ENCODE results near the gene CHMP1B.
"Not testable (repeated sequence)": the region's sequence is repeated elsewhere in the genome, so short reads cannot be mapped to it uniquely, and the experiment has no call there.

The CHMP1B gene

GRCh38 chr18:11842562-11842961 is 8.7 kb upstream of the CHMP1B start:
- DNase-seq, result no peak

GRCh38 chr18:11844436-11844835 is 6.8 kb upstream of the CHMP1B start:
- no peak for DNase-seq

- no peak for DNase-seq
Measured at GRCh38 chr18:11845654-11846053, 5.6 kb upstream of the CHMP1B start.

GRCh38 chr18:11847811-11848210 is 3.4 kb upstream of the CHMP1B start:
- no peak for DNase-seq

- no peak for DNase-seq
Measured at GRCh38 chr18:11849279-11849678, 1.9 kb upstream of the CHMP1B start.

GRCh38 chr18:11849841-11850634 is 1.2 kb upstream of the CHMP1B start:
- DNase-seq, result peak; percentile 19

- DNase-seq, result peak; percentile 63
Measured at GRCh38 chr18:11850821-11851145, 430 bp upstream of the CHMP1B start.

- DNase-seq, result peak; percentile 14
Measured at GRCh38 chr18:11851806-11852337, 659 bp downstream of the CHMP1B start.

- DNase-seq, result not testable (repeated sequence)
Measured at GRCh38 chr18:11854554-11854953, 3.3 kb downstream of the CHMP1B start.

- DNase-seq, result no peak
Measured at GRCh38 chr18:11857177-11857887, 6.1 kb downstream of the CHMP1B start.

- DNase-seq, result no peak
Measured at GRCh38 chr18:11859282-11859830, 8.1 kb downstream of the CHMP1B start.

GRCh38 chr18:11859903-11860407 is 8.7 kb downstream of the CHMP1B start:
- DNase-seq, result no peak

- DNase-seq, result no peak
Measured at GRCh38 chr18:11860594-11861450, 9.6 kb downstream of the CHMP1B start.

- no peak for DNase-seq
Measured at GRCh38 chr18:11861583-11862288, 10.5 kb downstream of the CHMP1B start.

GRCh38 chr18:11862468-11863137 is 11.4 kb downstream of the CHMP1B start:
- no peak for DNase-seq

GRCh38 chr18:11864471-11864870 is 13.3 kb downstream of the CHMP1B start:
- no peak for DNase-seq

- DNase-seq, result no peak
Measured at GRCh38 chr18:11865071-11865470, 13.9 kb downstream of the CHMP1B start.

- DNase-seq, result no peak
Measured at GRCh38 chr18:11866329-11866728, 15.1 kb downstream of the CHMP1B start.

- DNase-seq, result no peak
Measured at GRCh38 chr18:11866764-11867163, 15.6 kb downstream of the CHMP1B start.

- no peak for DNase-seq
Measured at GRCh38 chr18:11868230-11868629, 17.0 kb downstream of the CHMP1B start.

GRCh38 chr18:11871501-11871900 is 20.3 kb downstream of the CHMP1B start:
- DNase-seq, result no peak
